Activated CD4-positive, alpha-beta T cell treated with anti-CD3 and anti-CD28 coated beads, Interleukin-2, amount 50 U/mL, for 48 hours (primary cell): Measurements from ENCODE around the gene MRPS6.

Experiments used
- DNase-seq, 2 experiments: peaks; one replicate each; pipeline ENCODE4 v3.0.0-alpha.2; 2020

Gene MRPS6

DNA sequence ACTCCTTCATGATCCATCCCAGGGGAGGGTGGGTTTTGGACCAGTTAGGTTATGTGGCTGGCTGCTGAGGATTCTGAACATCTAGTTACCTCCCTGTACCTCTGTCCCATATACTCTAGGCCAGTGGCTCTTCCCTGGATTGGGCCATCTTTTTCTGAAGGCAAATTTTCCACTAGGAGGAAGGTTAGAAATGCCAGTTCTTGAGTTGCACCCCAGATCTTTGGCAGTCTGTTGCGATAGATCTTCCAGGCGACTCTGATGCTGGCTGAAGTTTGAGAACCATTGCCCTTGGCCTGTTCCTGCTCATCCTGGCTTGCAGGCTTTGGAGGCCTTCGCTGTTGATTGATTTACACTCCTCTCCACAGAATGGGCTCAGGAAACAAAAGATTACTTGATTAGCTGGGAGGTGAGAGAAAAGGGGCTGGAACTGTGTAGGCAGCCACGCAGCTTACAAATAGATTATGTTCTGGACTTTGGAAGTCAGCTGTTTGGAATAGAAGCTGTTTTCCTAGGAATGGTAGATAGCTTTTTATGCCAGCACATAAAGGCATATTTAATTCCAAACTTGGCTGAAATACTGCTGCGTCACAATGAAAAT is 110.1 kb downstream of the MRPS6 start:
- no peak for DNase-seq

DNA sequence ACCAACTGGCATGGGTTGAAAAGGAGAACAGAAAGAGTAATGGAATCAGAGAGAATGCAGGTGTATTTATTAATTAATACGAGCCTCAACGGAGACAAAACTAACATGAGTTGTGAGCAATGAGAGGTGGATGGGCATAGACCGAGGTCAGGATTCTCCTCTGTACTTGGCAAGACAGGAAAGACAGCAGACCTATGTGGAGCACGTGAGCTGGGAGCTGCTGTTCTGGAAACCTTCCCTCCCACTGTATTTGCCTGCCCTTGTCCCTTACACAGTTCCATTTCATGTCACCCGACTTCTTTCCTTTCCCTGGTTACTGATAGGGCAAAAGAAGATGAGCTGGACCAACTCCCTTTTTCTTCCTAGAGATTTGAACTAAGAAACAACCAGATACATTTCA is 110.9 kb downstream of the MRPS6 start:
- DNase-seq, result no peak

DNA sequence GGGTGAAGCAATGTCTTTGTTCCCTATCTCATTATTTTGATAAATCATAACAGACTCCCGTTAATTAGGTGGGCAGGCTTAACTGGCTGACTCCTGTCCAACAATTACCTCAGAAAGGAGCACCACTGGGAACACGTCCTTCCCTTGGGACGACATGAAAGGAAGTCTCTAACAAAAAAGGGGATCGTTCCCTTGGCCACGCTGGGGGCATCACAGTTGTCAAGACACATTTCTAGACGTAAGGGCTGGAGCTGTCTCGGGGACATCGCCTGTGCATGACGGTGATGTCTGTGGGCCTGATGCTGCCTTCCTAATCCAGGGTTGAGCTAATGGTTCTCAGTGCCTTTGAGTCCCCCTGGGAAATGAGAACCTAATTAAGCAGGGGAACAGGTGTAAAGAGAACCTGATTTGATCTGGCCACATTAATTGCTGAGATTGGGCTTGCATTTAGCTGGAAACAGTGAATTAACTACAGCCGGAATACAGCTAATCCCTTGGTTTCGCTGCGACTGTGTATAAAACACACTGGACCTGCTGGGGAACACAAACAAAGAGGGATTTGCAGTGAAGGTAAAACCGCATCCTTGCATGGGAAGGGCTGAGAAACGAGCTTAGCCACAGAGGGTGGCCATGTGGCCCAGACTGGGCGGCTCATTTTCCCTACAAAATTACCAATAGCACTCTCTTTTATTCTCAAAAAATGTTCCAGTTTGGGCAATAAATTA is 111.8 kb downstream of the MRPS6 start:
- no peak for DNase-seq

DNA sequence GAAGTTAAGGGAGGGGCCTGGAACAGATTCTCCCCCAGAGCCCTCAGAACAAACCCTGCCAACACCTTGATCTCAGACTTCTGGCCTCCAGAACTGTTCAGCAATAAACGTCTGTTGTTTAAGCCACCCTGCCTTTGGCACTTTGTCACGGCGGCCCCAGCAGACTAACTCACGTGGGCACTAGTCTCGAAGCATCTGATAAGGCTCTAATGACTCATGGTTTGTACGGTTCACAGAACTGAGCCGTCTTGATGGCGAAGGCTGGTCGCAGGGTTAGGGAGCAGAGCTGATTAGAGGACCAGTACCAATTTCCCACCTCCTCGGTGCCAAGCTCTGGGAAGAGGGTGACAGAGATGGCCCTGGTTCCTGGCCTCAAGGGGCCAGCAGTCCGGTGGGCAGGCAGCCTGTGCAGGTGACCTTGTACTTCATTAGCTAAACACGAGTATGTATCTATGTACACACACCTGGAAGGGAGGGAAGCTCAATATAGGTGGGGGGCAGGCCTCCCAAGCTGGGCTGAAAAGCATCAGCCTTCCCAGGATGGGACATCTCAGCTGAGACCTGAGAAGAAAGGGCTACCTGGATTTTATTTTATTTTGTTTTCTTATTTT is 112.8 kb downstream of the MRPS6 start:
- DNase-seq, result no peak

GRCh38 chr21:34187935-34188334 is 114.6 kb downstream of the MRPS6 start:
- no peak for DNase-seq

DNA sequence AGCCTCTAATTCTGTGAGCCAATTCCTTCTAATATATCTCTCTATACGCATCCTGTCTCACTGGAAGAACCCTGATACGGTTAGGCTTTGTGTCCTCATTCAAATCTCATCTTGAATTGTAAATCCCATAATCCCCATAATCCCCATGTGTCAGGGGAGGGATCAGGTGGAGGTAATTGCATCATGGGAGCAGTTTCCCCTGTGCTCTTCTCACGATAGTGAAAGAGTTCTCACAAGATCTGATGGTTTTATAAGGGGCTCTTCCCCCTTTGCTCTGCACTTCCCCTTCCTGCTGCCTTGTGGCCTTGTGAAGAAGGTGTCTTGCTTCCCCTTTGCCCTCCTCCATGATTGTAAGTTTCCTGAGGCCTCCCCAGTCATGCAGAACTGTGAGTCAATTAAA is 116.1 kb downstream of the MRPS6 start:
- DNase-seq, result no peak

- no peak for DNase-seq
Observed at GRCh38 chr21:34190576-34191321, 117.4 kb downstream of the MRPS6 start.

DNA sequence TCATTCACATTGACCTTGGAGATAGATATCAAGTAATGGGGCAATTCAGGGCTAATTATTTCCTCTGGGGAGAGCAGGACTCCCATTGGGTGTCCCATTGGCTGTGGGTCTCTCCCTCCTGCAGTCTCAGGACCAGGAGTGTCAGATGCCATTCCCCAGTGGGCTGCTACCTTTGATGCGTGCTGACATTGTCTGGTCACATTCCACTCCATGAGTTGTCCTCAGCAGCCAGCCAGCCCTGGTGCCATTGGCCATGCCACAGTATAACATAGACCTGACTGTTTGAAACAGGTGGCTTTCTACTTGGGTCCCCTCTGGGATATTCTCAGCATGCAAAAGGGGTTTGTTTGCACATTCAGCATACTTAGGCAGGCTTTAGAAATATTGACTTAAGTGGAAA is 118.5 kb downstream of the MRPS6 start:
- no peak for DNase-seq
